GM21360 (cell line): ENCODE data around the gene LRRC74B.

Source experiments
- ATAC-seq: cut with Tn5 transposase; IDR thresholded peaks from one replicate; pipeline ENCODE4 v1.9.1; 2021; ENCODE audit warnings: mild to moderate bottlenecking, moderate library complexity; ENCODE audit not compliant: unreplicated experiment

The LRRC74B gene

GRCh38 chr22:21100149-21101032, 54.6 kb downstream of the LRRC74B start:
- ATAC-seq = no peak

GRCh38 chr22:21101877-21102638, 56.3 kb downstream of the LRRC74B start:
- ATAC-seq = no peak

DNA sequence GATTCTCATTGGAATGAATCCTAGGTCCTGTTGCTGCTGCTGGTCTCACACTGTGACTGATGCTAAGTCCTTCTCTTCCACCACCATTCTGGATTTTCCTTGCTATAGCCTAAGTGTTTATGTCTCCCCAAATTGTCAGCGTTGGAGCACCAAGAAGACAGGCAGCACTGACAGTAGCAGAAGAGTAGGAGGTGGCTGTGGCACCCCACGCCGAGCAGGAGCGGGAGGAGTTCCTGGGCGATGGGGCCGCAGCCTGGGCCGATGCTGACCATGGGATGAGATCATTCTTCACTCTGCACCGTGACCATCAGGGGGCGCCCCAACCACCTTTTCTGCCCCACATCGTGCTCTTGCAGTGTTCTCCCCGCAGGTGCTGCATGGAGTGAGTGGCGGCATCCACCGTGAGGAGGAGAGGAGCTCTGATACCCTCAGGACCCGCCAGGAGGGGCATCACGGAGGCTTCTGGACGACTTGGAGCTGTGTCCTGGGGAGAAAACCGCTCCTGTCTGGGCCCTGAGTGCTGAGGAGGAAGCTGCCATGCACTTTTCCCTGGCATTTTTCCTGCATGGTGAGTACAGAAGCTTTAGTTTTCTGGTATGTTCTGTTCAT, 57.0 kb downstream of the LRRC74B start:
- ATAC-seq = peak; percentile 55

GRCh38 chr22:21103633-21104032, 57.9 kb downstream of the LRRC74B start:
- no peak for ATAC-seq

DNA sequence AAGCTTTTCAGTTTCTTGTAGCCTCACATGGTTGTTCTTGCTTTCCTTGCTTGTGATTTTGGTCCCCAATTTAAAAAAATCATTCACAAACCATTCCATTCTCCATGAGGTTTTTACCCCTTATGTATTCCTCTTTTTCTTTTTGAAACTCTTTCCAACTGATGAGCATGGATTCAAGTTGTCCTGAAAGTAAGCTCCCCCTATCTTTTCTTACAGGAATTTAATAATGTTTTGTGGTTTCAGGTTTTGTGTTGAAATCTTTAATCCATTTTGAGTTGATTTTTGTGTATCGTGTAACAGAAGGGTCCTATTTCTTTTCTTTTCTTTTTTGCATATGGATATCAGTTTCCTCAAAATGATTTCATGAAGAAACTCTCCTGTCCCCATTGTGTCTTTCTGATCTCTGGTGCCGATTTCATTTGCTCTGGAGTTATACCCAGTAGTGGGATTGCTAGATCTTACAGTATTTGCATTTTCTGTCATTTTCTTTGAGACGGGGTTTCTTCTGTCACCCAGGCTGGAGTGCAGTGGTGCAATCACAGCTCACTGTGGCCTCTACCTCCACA, 58.5 kb downstream of the LRRC74B start:
- ATAC-seq = no peak

DNA sequence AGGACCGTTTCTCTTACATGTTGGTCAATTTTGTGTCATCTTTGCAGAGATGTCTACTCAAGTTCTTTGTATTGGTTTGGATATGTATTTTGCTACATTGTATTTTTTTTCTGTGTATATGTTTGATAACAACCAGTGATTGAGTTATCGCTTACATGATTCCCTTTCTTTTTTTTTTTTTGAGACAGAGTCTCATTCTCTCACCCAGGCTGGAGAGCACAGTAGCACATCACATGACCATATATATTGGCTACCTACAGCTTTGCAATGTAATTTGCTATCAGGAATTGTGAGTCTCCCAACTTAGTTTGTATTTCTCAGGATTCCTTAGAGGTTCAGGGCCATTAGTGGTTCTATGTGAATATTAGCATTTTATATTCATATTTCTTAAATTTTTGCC, 59.5 kb downstream of the LRRC74B start:
- ATAC-seq = no peak

DNA sequence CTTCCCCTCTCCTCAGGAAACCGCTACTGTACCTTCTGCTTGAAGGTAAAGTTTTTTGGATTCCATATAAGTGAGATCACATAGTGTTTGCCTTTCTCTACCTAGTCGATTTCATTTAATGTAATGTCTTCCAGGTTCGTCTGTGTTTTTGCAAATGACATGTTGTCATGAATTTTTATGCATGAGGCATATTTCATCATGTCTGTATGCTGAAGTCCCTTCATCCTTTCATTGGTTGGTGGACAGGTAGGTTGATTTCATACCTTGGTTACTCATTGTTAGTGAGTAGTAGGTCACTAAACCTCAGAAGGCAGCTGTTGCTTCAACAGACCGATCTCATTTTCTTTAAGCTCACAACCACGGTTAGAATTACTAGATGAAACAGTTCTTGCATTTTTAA, 60.3 kb downstream of the LRRC74B start:
- no peak for ATAC-seq

- ATAC-seq = no peak
Measured at GRCh38 chr22:21108379-21109115, 62.8 kb downstream of the LRRC74B start.
